NB4 (cell line): Measurements from ENCODE around the gene HAPLN3.

Experiments
- CTCF ChIP-seq: IDR thresholded peaks from one replicate; pipeline ENCODE4 v1.5.1; 2012; ENCODE audit warnings: low read depth, low read length
- POLR2A ChIP-seq: IDR thresholded peaks from 2 replicates; pipeline ENCODE4 v1.6.1; 2011; ENCODE audit warnings: mild to moderate bottlenecking; ENCODE audit not compliant: insufficient read length; ENCODE audit errors: extremely low read depth

- TF ChIP-seq CTCF: no peak
- TF ChIP-seq POLR2A: no peak
These were observed 49.7 kb downstream of the HAPLN3 start for GRCh38 chr15:88845616-88846015.
